CD4-positive, alpha-beta T cell treated with Interleukin-17A for 4 hours (primary cell): ENCODE data around the gene ASTN2.

Source experiments
- DNase-seq: peaks from one replicate; pipeline ENCODE4 v3.0.0-alpha.2; 2020; ENCODE audit warnings: mixed read lengths

Gene ASTN2, protein sequence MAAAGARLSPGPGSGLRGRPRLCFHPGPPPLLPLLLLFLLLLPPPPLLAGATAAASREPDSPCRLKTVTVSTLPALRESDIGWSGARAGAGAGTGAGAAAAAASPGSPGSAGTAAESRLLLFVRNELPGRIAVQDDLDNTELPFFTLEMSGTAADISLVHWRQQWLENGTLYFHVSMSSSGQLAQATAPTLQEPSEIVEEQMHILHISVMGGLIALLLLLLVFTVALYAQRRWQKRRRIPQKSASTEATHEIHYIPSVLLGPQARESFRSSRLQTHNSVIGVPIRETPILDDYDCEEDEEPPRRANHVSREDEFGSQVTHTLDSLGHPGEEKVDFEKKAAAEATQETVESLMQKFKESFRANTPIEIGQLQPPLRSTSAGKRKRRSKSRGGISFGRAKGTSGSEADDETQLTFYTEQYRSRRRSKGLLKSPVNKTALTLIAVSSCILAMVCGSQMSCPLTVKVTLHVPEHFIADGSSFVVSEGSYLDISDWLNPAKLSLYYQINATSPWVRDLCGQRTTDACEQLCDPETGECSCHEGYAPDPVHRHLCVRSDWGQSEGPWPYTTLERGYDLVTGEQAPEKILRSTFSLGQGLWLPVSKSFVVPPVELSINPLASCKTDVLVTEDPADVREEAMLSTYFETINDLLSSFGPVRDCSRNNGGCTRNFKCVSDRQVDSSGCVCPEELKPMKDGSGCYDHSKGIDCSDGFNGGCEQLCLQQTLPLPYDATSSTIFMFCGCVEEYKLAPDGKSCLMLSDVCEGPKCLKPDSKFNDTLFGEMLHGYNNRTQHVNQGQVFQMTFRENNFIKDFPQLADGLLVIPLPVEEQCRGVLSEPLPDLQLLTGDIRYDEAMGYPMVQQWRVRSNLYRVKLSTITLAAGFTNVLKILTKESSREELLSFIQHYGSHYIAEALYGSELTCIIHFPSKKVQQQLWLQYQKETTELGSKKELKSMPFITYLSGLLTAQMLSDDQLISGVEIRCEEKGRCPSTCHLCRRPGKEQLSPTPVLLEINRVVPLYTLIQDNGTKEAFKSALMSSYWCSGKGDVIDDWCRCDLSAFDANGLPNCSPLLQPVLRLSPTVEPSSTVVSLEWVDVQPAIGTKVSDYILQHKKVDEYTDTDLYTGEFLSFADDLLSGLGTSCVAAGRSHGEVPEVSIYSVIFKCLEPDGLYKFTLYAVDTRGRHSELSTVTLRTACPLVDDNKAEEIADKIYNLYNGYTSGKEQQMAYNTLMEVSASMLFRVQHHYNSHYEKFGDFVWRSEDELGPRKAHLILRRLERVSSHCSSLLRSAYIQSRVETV (N-terminal part only)

GRCh38 chr9:117414906-117415331 is at the start of gene ASTN2:
ASTN2 (minus strand) TSS chr9:117415057; CDS start chr9:117414938, 119 bp downstream.
- DNase-seq, result no peak

- no peak for DNase-seq
Observed at GRCh38 chr9:117462861-117463260, 48.0 kb upstream of the ASTN2 start.

GRCh38 chr9:117461386-117461785 is 46.5 kb upstream of the ASTN2 start:
- DNase-seq, result no peak

- DNase-seq, result no peak
Observed at GRCh38 chr9:117460743-117461142, 45.9 kb upstream of the ASTN2 start.

DNA sequence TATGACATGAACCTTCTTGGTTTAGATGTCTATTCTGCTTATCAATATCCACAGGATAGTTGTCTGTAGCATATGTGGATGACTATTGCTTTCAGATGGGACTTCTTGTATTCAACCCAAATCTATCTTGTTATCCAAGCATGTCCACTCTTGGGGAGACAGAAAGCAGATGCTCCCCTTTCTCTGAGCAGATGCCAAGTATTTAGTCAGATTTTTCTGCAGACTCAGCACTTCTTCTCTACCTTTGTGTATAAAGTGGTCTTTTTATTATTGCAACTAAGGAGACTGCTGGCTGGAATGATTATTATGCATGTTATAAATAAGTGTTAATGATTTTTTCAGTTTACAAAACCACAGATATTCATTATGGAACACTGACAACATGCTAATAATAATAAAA is 45.1 kb upstream of the ASTN2 start:
- no peak for DNase-seq

DNA sequence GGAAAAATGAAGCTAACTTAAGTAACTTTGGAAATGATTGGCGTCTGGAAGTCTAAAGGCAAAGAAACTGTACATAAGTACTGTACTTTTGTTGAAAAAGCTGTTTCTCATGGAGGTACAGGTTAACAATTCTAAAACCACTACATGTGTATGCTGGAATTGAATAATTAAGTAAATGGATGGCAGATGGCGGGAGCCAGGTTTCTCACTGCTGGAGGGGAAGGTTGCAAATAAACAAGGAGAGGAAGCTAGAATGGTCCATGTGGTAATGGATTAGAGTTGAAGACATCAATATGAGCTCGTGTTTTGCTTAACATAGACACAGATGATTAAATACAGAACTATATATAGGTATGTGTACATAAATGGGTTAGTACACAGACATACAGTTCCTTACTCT is 43.2 kb upstream of the ASTN2 start:
- DNase-seq, result no peak

GRCh38 chr9:117454711-117455110 is 39.9 kb upstream of the ASTN2 start:
- no peak for DNase-seq

- no peak for DNase-seq
Observed at GRCh38 chr9:117453737-117454136, 38.9 kb upstream of the ASTN2 start.

- DNase-seq, result no peak
Observed at GRCh38 chr9:117451311-117451710, 36.5 kb upstream of the ASTN2 start.

DNA sequence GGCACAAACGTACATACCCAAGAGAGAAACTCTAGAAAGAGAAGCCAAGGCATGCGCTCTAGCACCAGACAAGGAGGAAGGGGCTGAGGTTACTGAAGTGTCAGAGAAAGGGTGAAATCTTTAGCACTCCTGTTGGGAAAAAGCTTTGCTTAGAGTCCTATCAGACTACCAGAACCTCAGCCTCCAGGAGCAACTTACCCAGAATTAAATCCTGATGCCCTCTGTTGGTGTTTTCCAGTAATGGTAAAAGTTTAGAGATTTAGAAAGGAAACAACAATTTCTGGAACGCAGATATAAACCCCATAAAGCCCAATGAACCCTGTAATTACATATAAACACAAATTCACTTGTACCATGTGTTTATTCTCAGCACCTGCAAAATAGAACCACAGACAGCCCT is 33.2 kb upstream of the ASTN2 start:
- DNase-seq, result no peak

DNA sequence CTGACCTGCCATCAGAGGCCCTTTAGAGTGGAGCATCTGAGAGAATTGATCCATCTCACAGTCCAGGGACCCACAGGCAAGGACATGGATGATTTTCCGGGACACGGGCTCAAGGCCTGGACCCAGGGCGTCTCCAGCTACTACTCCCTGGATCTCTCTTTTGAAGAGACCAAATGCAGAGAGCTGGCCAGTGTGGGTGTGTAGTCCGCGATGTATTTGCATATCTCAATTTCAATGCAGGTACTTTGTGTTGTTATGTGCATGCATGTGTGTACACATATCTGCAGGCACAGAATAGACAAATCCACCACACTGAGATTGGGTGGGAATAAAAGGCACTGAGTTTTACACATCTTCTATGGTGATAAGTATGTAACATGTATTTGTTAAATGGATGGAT is 30.8 kb upstream of the ASTN2 start:
- no peak for DNase-seq

DNA sequence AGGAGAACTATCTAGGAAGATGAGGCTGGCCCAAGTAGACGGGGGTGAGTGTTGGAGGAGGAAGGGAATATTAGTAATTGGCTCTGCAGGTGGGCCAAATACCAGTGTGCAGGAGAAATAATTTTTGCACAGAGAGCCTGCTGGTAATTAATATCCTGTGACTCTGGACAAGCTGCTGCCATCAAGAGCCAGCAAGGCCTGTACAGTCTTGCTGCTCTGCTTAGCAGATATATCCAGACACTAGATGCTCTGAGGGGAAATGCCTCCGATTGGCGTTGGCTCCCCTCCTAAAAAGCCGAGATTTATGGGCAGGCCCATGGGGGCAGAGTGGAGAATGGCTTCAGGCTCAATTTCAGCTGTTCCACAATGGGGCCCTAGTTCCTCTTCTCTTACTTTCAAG is 29.6 kb upstream of the ASTN2 start:
- DNase-seq, result no peak

GRCh38 chr9:117437283-117437682 is 22.4 kb upstream of the ASTN2 start:
- no peak for DNase-seq

- no peak for DNase-seq
Observed at GRCh38 chr9:117435630-117436261, 20.9 kb upstream of the ASTN2 start.

GRCh38 chr9:117434566-117434965 is 19.7 kb upstream of the ASTN2 start:
- DNase-seq, result no peak

DNA sequence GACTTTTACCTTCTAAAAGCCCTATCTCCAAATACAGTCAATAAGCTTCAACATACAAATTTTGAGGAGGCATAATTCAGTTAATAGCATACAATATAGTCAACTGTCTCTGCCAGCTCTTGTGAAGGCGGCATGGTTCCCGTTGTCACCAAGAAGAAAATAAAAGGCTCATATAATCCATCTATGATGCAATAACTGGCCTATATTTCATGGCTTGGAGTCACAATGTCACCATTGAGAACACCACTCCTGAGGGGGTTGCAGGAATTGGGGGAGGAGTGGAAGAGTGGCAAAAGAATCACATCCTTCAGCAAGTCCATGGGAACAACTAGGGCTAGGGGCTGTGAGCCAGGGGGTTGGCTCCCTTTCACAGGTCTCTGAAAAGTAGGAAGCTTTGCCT is 16.0 kb upstream of the ASTN2 start:
- no peak for DNase-seq

DNA sequence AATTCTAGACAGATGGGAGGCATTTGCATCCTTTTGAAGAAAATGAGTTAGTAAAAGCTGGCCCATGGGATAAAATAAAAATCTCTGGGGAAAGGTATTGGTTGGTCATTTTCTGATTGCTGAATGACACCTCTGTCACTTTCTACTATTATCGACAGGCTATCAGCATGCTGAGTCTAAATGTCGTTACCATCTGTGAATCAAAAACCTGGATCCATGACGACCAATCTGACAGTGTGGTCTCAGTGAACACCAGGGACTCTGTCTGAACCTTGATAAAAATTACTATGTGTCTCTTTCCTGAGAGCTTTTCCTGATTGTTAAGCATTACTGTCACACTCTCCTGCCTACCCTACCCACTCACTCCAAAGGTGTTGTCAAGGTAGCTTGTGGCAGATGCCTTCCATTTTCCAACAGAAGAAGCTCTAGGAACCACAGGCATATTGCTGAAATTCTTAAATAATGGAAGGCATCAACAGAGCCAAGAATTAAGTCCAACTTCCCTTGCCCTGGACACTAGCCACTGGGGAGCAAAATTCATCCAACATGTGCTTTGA is 12.6 kb upstream of the ASTN2 start:
- no peak for DNase-seq

- DNase-seq, result no peak
Observed at GRCh38 chr9:117425566-117425965, 10.7 kb upstream of the ASTN2 start.

- DNase-seq, result no peak
Observed at GRCh38 chr9:117424291-117424690, 9.4 kb upstream of the ASTN2 start.

DNA sequence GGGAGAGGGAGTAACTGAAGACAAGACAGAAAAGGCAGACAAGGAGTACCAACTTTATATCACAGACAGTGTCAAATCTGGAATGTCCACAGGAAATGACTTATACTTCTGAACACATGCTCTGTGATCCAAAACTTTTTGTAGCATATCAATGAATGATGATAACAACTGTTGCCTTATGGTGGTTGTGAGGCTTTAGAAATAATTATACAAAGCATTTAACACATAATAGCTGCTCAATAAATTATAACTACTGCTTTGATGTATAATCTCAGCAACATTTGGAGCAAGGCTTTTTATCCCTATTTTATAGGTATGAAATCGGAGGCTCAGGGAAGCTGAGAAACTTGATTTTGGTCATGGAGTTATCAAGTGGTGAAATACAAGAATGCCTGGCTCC is 3.3 kb upstream of the ASTN2 start:
- no peak for DNase-seq

DNA sequence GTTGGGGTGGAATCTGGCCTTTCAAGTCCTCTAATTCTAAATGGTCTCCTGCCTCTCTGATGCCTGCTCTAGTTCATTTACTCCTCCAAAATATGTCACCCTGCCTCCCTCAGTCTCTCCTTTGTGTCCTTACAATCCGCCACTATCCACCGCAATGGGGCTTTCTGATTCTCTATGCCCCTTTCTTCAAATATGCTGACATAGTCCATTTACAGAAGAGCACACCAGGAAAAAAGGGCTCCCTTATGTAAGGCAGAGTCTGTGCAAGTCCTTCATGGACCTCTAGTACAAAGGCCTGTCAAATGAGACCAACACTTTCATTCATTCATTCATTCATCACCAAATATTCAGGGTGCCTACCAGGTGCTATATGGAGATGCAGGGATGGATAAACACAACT is 2.0 kb upstream of the ASTN2 start:
- no peak for DNase-seq

GRCh38 chr9:117415358-117415914 is 579 bp upstream of the ASTN2 start:
- no peak for DNase-seq
